ENCODE data around the gene GPR68.

DNA sequence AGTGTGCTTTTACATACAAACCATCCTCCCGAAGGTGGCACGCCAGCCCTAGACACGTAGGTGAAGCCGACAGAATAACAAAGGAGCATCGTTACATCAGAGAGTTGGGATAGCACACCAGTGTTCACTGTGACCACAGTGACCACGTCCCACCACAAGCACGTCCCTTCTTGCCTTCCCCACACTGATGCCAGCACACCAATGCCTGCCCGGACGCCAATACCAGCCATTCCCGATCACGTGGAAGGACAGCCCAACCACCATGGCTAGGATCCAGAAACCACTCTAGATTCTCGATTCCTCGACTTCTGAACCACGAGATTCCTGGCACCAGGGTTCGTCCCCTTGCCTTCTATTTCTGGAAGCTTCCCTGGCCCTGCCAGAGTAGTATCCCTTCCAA is 48.0 kb upstream of the GPR68 start:
- no peak for TF ChIP-seq CTCF (IDR thresholded peaks at IDR 0.05)
- no peak for TF ChIP-seq POLR2A (IDR thresholded peaks at IDR 0.05)
